BE2C (cell line): ENCODE results near the gene KCNQ1OT1.

Experiments
- DNase-seq: peaks from one replicate; pipeline ENCODE4 v3.0.0-alpha.2; 2020
- H3K27me3 ChIP-seq: fragments of 250-450 bp; sonication (Bioruptor Pico); 2 replicates; pipeline ENCODE4 v1.5.1; 2020; ENCODE audit warnings: mild to moderate bottlenecking
- H3K36me3 ChIP-seq: fragments of 250-450 bp; sonication (Bioruptor Pico); 2 replicates; pipeline ENCODE4 v1.5.1; 2020; ENCODE audit warnings: mild to moderate bottlenecking
- H3K4me1 ChIP-seq: fragments of 250-450 bp; sonication (Bioruptor Pico); 2 replicates; pipeline ENCODE4 v1.5.1; 2020
- H3K4me3 ChIP-seq: 2 replicates; pipeline ENCODE4 v1.5.1; 2011; ENCODE audit warnings: low read depth, low read length
- H3K9me3 ChIP-seq: fragments of 250-450 bp; sonication (Bioruptor Pico); 2 replicates; pipeline ENCODE4 v1.5.1; 2020
- TF ChIP-seq, protein P1 (sequence below): IDR thresholded peaks from 2 replicates; pipeline ENCODE4 v1.5.1; 2012; ENCODE audit warnings: mild to moderate bottlenecking, low read depth, low read length

KCNQ1OT1 gene

DNA sequence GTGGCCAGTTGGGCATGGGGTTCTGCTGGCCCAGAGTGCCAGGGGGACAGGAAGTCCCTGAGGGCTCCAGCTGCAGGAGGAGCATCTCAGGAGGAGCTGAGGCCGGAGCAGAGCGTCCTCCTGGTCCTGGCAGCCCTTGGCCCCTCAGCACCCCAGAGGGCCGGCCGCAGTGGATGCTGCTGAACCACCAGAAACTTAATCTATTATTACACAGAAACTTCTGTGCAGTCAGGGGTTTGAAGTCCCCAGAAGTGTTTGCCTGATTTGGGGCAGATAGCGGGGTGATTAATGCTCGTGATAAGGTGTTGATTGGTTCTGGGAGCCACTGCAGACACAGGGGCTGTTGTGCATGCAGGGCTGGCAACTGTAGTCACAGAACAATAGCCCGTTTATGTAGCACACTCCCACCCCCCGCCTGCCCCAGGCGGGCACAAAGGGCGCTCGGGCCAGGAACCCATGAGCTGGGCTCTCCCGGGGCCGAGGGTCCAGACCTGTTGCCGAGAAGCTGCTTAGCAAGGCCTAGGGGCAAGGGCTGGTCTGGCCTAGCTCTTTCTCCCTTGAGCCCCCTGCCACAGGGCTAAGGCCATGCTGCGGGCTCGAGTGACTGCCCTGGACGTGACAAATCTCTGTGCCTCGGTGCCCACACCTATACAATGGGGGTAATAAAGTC, 29.0 kb upstream of the KCNQ1OT1 start:
- TF ChIP-seq, protein P1, sequence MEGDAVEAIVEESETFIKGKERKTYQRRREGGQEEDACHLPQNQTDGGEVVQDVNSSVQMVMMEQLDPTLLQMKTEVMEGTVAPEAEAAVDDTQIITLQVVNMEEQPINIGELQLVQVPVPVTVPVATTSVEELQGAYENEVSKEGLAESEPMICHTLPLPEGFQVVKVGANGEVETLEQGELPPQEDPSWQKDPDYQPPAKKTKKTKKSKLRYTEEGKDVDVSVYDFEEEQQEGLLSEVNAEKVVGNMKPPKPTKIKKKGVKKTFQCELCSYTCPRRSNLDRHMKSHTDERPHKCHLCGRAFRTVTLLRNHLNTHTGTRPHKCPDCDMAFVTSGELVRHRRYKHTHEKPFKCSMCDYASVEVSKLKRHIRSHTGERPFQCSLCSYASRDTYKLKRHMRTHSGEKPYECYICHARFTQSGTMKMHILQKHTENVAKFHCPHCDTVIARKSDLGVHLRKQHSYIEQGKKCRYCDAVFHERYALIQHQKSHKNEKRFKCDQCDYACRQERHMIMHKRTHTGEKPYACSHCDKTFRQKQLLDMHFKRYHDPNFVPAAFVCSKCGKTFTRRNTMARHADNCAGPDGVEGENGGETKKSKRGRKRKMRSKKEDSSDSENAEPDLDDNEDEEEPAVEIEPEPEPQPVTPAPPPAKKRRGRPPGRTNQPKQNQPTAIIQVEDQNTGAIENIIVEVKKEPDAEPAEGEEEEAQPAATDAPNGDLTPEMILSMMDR = no peak
- Histone ChIP-seq H3K4me1 (0 out of 2 replicates have a peak, but pooled peaks cover 3% of the 10 kb centered on the region), H3K27me3 (no peaks in the 10 kb centered on the region), H3K36me3 (no peaks in the 10 kb centered on the region), H3K9me3 (no peaks in the 10 kb centered on the region), H3K4me3 (no peak overlapping the region)
- no peak for DNase-seq

DNA sequence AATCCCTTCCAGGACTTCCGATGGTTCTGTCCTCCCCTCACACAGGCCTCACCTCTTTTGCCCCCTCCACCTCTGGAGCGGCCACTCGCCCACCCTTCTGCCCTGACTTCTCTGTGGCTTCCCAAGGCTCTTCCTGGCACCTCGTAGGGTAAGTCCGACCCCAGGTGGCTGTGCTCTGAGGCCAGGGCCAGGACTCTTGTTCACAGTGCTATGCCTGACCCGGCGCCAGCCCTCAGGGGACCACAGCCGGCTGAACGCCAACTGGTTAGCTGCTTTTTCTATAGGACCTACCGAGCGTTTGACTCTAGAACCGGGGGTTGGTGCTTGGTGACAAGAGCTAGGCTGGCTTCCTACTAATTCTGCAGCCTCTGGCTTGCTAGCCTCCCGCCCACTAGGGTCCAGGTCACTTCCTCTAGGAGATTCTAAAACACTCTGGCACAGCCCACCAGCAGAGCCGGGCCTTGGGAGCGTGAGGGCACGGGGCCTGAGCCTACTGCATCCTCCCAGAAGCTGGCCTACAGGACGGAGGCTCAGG, 28.4 kb upstream of the KCNQ1OT1 start:
- H3K27me3 ChIP-seq = no peaks in the 10 kb centered on the region
- H3K4me1 ChIP-seq = 0 out of 2 replicates have a peak, but pooled peaks cover 3% of the 10 kb centered on the region
- no peak overlapping the region for H3K4me3 ChIP-seq
- DNase-seq = no peak
- H3K9me3 ChIP-seq = no peaks in the 10 kb centered on the region
- H3K36me3 ChIP-seq = no peaks in the 10 kb centered on the region
- TF ChIP-seq, protein P1 = no peak

DNA sequence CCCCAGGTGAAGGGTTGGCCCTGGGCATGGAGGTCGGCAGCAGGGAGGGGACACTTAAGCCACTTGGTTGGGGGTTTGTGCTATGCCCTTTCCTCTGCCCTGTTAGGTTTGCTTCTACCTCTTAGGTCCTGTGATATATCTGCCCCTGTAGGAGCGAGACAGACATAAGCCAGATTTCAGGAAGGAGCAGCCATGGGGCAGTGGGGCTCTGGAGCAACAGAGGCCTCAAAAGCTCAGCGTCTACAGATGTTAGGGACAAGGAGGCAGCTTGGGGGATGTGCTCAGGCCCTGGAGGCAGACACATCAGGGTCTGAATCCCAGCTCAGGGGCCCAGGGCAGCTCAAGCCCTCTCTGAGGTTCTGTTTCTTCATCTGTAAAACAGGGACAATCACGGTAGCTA, 27.2 kb upstream of the KCNQ1OT1 start:
- Histone ChIP-seq H3K9me3 (no peaks in the 10 kb centered on the region), H3K36me3 (no peaks in the 10 kb centered on the region), H3K4me3 (no peak overlapping the region), H3K4me1 (0 out of 2 replicates have a peak, but pooled peaks cover 3% of the 10 kb centered on the region), H3K27me3 (no peaks in the 10 kb centered on the region)
- DNase-seq = no peak
- TF ChIP-seq, protein P1 = no peak

DNA sequence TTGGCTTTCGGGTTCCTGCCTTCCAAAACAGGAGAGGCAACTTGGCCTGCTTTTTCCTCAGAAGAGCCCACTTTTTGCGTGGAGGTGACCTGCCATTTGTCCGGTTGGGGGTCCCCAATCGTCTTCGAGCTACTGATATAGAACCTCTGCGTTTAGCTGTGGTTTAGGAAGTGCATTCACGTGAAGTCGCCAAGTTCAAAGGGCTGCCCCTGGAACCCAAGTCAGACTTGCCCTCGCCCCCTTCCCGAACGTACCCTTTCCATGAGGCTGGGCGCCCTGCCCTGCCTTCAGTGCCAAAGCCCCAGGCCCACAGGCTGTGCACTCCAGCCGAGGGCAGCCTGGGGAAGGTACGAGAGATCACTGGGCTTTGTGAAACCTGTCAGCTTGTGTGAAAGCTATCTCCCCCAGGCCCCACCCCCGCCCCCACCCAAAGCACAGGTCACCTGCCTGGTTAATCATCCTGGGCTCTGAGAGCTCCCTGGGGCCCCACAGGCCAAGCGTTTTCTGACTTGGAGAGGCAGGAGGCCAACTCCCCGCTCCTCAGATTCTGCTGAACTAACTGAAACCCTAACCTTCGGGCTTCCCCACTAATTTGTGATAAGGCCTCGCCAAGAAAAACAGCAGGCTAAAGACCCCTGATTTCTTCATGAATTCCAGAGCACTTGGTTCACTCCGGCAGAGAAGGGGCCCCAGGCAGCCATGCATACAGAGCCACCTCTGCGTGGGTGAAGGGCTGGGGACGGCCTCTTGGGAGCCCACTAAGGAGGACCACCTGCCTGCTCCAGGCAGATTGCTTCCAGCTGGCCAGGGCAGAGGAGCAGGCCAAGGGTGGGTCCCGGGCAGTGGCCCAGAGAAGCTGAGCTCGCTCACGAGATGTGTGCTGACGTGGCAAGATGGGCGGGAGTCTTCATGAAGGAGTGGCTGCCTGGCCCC, 25.8 kb upstream of the KCNQ1OT1 start:
- H3K27me3 ChIP-seq = no peaks in the 10 kb centered on the region
- no peak for DNase-seq
- no peak overlapping the region for H3K4me3 ChIP-seq
- no peaks in the 10 kb centered on the region for H3K9me3 ChIP-seq
- no peaks in the 10 kb centered on the region for H3K36me3 ChIP-seq
- TF ChIP-seq, protein P1 = no peak
- H3K4me1 ChIP-seq = 0 out of 2 replicates have a peak, but pooled peaks cover 3% of the 10 kb centered on the region

DNA sequence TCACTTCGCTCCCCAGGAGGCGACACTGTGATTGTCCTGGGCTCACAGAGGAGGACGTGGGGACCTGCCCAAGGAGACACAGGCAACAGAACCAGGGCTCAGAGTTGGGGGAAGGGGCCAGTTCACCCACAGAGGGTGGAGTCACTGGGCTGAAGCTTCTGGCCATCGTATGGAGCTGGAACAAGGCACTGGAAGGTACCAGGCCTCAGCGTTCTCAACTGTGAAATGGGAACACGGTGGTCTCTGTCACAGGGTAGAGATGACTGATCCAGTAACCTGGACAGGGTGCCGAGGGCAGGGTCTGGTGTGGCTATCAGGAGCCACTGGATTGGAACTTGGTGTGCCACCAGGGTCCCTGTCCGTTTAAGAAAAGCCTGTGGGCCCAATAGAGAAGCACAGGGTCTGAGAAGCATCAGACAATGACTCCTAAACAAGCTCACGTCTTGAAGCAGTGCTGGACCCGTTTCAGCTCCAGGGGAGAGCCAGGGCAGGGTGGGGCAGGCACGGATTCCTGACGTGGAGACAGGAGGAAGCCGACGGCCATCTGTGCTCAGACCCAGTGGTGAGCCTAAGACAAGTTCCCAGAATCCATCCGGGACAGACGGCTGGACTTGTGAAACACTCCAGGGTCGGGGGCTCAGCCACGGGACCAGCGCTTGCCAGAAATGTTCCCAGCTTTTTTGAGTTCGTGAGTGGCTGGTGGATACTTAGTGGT, 25.0 kb upstream of the KCNQ1OT1 start:
- no peak for DNase-seq
- H3K27me3 ChIP-seq = no peaks in the 10 kb centered on the region
- TF ChIP-seq, protein P1 = no peak
- H3K4me3 ChIP-seq = no peak overlapping the region
- no peaks in the 10 kb centered on the region for H3K9me3 ChIP-seq
- H3K4me1 ChIP-seq = 0 out of 2 replicates have a peak, but pooled peaks cover 3% of the 10 kb centered on the region
- no peaks in the 10 kb centered on the region for H3K36me3 ChIP-seq
